Brain microvascular endothelial cell (primary cell): ENCODE data around the gene POLD2.

Source experiments
- DNase-seq: peaks from one replicate; pipeline ENCODE4 v3.0.0-alpha.2; 2020
- H3K27ac ChIP-seq: fragments of 250-450 bp; sonication (Bioruptor Pico); 2 replicates; pipeline ENCODE4 v1.5.1; 2020; ENCODE audit warnings: mild to moderate bottlenecking, moderate library complexity
- H3K27me3 ChIP-seq: fragments of 250-450 bp; sonication (Bioruptor Pico); replicated peaks from 2 replicates; pipeline ENCODE4 v1.5.1; 2020; ENCODE audit warnings: mild to moderate bottlenecking
- H3K36me3 ChIP-seq: fragments of 250-450 bp; sonication (Bioruptor Pico); replicated peaks from 2 replicates; pipeline ENCODE4 v1.5.1; 2020; ENCODE audit warnings: mild to moderate bottlenecking
- H3K4me3 ChIP-seq: 2 replicates; pipeline ENCODE4 v1.5.1; 2011; ENCODE audit warnings: low read depth, mild to moderate bottlenecking, control low read depth, low read length, moderate library complexity
- CTCF ChIP-seq: IDR thresholded peaks from 2 replicates; pipeline ENCODE4 v1.5.1; 2011; ENCODE audit warnings: low read depth, mild to moderate bottlenecking, moderate library complexity, low read length, control low read depth, inconsistent platforms; ENCODE audit errors: missing control alignments
- in situ Hi-C: cut with HindIII; loops from 2 replicates; pipeline ENCODE4 v1.10.0; 2017; ENCODE audit warnings: low sequenced_read_pairs, low pct_ligation_motif_present

Gene POLD2

GRCh38 chr7:44101966-44102845 lies 21.1 kb downstream of the POLD2 start:
- peak; percentile 35 for DNase-seq
- Histone ChIP-seq H3K27ac (no peak overlapping the region), H3K4me3 (no peak overlapping the region), H3K27me3 (no peaks in the 10 kb centered on the region), H3K36me3 (no peaks in the 10 kb centered on the region)
- in situ Hi-C loops = no loop called here
- TF ChIP-seq CTCF = no peak

- H3K4me3 ChIP-seq = no peak overlapping the region
- no peak for TF ChIP-seq CTCF
- DNase-seq = no peak
- H3K27ac ChIP-seq = no peak overlapping the region
- in situ Hi-C loops = no loop called here
- H3K36me3 ChIP-seq = no peaks in the 10 kb centered on the region
- H3K27me3 ChIP-seq = no peaks in the 10 kb centered on the region
These were observed 21.9 kb downstream of the POLD2 start for GRCh38 chr7:44101303-44101965.

- Histone ChIP-seq H3K27ac (peak overlapping the region; percentile 30), H3K4me3 (no peak overlapping the region), H3K36me3 (no peaks in the 10 kb centered on the region), H3K27me3 (no peaks in the 10 kb centered on the region)
- in situ Hi-C loops = no loop called here
- DNase-seq = peak; percentile 53
- TF ChIP-seq CTCF = no peak
These were observed 22.7 kb downstream of the POLD2 start for GRCh38 chr7:44100458-44101302.

GRCh38 chr7:44099669-44100068 lies 23.7 kb downstream of the POLD2 start:
- in situ Hi-C loops = no loop called here
- Histone ChIP-seq H3K27ac (no peak overlapping the region), H3K36me3 (no peaks in the 10 kb centered on the region), H3K4me3 (no peak overlapping the region), H3K27me3 (no peaks in the 10 kb centered on the region)
- no peak for TF ChIP-seq CTCF
- DNase-seq = no peak

- H3K27ac ChIP-seq = no peak overlapping the region
- TF ChIP-seq CTCF = no peak
- no peak overlapping the region for H3K4me3 ChIP-seq
- no peak for DNase-seq
- no peaks in the 10 kb centered on the region for H3K27me3 ChIP-seq
- in situ Hi-C loops = no loop called here
- no peaks in the 10 kb centered on the region for H3K36me3 ChIP-seq
These were observed 25.0 kb downstream of the POLD2 start for GRCh38 chr7:44098092-44099068.
